ENCODE data around the gene ALKAL2.
"Not testable (repeated sequence)": the region's sequence is repeated elsewhere in the genome, so short reads cannot be mapped to it uniquely, and the experiment has no call there.

Gene ALKAL2, protein sequence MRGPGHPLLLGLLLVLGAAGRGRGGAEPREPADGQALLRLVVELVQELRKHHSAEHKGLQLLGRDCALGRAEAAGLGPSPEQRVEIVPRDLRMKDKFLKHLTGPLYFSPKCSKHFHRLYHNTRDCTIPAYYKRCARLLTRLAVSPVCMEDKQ

DNA sequence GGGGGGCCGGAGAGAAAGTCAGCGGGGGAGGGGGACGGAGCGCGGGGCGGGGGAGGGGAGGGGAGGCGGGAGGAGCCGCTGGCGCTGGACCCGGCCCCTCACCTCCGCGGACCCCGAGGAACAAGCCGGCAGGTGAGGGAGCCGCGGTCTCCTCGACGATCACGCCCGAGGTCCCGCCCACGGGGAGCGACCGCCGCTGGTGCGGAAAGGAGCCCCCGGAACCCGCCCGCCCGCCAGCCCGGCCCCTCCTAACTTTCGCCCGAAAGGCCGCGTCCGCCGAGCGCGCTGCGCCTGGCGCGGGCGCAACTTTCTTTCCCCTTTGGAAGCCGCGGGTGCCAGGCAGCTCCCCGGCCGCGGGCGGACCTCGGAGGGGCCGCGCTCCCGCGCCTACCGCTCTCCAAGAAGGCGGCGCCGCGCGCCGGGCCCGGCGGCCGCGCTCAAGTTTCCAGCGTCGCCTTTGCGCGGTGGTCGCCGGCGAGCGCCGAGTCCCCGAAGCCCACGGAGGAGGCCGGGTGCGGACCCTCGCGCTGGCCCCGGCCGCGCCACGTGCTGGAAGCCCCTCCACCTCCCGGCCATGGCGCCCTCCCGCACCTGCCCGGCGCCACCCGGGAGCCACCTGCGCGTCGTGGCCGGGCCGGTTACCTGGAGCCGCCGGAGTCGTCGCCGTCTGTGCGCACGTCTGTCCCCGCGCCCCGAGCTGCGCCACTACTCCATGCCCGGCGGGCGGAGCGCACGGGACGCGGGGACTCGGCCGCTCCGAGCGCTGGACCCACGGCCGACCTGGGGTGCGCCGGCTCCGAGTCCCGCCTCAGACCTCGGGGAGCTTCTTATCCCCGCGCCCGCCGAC is at the start of gene ALKAL2:
TSS of gene ALKAL2 (minus strand) at position 181 of the 847 bp plus-strand sequence. CDS start 256 bp downstream, outside the sequence.
- DNase-seq (ENCODE audit: low read depth) = no peak

DNA sequence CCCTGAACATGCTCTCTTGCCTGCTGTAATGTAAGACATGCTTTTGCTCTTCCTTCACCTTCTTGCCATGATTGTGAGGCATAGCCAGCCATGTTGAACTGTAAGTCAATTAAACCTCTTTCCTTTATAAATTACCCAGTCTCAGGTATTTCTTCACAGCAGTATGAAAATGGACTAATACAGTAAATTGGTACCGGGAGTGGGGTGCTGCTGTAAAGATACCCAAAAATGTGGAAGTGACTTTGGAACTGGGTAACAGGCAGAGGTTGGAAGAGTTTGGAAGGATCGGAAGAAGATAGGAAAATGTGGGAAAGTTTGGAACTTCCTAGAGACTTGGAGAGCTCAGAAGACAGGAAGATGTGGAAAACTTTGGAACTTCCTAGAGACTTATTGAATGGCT is 49.1 kb upstream of the ALKAL2 start:
- not testable (repeated sequence) for DNase-seq (ENCODE audit: low read depth)

DNA sequence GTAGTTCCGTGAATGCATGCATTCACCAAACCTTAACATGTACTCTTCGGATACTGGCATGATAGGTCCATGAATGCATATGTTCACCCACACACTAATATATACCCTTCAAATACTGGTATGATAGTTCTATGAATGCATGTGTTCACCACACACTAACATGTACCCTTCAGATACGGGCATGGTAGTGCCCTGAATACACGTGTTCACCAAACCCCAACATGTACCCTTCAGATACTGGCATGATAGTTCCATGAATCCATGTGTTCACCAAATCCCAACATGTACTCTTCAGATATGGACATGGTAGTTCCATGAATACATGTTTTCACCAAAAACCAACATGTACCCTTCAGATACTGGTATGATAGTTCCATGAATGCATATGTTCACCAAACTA is 48.5 kb upstream of the ALKAL2 start:
- no peak for DNase-seq (ENCODE audit: low read depth)

DNA sequence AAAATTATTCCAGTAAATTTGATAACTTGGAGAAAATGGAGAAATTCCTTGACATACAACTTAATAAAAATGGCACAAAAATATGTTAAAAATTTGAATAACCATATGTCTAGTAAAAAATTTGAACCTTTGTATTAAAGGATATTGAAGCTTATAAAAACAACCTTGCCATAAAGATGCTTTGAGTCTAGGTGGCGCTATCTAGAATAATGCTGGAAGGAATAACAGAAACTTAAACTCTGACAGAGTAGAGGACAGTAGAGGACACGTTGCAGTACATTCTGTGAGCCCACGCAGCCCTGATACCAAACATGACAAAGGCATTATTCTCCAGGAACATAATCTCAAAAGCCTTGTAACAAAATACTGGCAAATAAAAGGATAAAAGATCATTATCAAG is 44.7 kb upstream of the ALKAL2 start:
- no peak for DNase-seq (ENCODE audit: low read depth)

DNA sequence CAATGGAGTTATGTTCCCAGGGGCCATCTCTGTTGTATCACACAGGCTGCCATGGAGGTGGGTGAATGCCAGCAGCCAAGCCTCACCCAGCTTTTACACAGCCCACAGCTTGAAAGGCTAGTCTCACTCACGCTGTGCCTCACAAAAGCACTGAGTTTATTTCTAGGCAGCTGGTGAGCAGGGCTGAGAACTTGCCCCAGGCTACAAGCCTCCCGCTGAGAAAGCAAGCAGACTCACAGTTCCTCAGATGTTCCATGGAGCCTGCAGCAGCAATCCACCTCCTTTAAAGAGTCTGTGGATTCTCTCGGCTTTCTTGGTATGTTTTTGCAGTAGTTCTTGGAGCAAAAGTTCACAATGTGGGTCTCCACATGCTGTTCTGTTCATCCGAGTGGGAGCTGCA is 40.9 kb upstream of the ALKAL2 start:
- DNase-seq (ENCODE audit: low read depth) = no peak

DNA sequence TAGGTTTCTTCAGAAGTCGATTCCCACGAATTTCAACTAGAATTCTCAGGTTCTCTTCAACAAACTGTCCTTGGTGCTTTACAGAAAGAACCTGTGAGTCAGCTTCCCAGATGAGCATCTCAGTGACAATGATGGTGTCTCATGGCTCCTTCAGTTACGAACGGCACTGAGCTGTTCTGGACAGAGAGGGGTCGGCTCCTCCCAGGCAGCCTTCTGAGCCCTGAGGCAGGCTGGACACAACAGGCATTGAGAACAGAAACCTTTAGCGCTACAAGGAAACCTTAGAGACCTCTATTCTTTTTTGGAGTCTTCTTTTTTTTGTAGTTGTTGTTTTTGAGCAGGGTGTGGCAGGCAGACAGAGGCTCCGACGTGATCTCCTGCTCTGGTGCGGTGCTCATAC is 35.1 kb upstream of the ALKAL2 start:
- no peak for DNase-seq (ENCODE audit: low read depth)

DNA sequence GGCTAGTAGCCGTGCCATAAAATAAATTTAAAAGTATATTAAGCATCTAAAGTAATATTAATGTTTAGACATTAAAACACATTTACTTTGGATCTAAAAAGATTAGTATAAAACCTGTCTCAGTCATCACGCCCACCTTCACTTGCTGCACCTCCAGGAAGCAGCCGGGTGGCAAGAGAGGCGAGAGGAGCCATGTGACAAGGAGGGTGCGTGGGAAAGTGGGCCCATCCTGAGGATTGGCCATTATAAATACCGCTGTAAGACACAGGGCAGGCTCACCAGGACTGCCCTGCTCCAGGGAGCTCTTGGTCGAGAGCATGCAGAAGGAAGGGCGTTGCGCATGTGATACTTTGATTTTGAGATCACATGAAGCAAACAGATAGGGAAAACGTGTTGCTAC is 34.4 kb upstream of the ALKAL2 start:
- no peak for DNase-seq (ENCODE audit: low read depth)

DNA sequence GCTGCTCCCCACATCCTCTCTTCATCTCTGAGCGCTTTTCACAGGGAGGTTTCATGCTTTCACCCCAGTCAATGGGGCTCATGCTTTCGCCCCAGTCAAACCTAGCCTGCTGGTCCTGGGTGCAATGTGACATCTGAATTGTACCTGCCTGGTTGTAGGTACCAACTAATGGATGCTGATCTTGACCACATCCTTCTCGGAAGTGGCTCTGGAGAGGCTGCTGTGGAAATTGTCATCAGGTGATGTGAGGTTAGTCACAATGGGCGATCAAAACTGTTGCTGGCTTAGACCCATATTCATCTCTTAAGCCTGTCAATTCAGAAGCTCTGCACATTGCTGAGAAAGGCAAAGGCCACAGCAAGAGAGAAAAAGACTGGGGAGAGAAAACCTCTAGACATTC is 32.7 kb upstream of the ALKAL2 start:
- DNase-seq (ENCODE audit: low read depth) = no peak

DNA sequence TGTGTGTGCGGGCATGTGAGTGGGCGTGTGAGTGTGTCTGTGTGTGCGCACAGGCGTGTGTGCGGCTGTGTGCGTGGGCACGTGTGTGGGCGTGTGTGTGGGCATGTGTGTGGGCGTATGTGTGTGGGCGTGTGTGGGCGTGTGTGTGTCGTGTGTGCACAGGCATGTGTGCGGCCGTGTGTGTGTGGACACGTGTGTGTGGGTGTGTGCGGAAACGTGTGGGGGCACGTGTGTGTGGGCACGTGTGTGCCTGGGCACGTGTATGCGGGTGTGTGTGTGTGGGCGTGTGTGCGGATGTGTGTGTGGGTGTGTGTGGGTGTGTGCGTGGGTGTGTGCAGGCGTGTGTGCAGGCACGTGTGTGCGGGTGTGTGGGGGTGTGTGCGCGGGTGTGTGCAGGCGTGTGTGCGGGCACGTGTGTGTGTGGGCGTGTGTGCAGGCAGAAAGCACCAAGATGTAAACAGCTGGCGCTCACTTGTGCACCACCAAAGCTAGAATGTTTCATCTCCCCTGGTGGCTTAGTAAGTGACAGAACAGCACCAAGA is 31.2 kb upstream of the ALKAL2 start:
- no peak for DNase-seq (ENCODE audit: low read depth)

DNA sequence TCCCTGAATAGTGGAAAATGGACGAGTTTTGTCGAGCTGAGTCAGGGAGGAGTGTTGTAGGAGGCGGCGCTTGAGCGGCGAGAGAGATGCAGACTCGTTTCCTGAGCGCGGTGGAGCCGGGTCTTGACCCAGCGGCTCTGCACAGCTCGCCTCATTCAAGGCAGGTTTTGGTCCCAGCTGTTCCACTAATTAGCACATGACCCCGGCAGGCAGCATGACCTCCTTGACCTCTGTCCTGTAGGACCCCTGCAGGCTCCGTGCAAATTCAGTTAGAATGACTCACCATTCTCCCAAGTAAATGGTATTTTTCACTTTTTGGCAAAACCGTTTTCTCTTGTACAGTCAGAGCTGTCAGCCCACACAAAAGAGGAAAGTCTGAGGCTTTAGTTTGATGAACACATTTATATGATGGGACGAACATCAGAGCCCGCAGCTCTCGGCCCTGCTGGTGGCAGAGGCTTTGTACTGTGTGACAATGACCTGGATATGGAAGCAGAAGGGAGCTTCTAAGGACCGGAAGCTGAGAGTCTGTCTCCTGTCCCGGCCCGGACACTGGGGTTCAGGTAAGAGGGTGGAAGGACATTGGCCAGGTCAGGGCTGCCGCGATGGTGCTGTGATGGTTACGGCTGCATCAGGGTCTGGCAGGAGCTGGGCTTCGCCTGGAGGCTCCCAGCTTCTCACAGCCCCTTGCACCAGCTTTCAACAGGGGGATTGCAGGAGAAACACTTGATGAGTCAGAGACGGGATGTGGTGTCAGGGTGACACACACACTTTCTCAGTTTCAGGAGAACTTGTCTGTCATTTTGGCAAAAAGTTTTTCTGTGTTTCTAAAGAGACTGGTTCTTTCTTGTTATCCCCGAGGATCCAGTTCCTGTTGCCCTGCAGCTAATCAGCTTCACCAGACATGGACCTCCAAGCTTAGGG is 29.9 kb upstream of the ALKAL2 start:
- DNase-seq (ENCODE audit: low read depth) = no peak

DNA sequence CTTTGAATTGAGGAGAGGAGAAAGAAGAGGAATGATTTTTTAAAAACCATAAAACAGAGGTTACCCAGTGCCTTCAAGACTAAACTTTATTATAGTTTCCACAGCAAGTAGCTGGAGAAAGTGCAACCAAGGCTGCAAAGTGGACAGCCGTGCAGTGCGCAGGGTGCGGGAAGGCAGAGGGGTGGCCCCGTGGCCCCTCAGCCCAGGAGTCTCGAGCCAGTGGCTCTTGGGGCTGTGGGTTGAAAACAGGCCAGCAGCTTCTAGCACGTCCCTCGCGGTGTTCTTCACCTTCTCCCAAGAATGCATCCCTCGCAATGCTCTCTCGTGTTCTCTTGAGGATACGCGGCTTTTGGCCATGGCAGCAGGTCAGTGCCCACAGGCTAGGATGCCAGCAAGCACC is 28.5 kb upstream of the ALKAL2 start:
- DNase-seq (ENCODE audit: low read depth) = no peak

DNA sequence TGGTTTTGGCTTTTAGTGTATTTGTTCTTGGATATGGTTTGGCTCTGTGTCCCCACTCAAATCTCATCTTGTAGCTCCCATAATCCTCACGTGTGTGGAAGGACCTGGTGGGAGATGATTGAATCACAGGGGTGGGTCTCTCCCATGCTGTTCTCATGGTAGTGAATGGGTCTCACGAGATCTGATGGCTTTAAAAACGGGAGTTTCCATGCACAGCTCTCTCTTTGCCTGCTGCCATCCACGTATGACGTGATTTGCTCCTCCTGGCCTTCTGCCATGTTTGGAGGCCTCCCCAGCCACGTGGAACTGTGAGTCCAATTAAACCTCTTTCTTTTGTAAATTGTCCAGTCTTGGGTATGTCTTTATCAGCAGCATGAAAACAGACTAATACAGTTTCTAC is 28.0 kb upstream of the ALKAL2 start:
- not testable (repeated sequence) for DNase-seq (ENCODE audit: low read depth)

DNA sequence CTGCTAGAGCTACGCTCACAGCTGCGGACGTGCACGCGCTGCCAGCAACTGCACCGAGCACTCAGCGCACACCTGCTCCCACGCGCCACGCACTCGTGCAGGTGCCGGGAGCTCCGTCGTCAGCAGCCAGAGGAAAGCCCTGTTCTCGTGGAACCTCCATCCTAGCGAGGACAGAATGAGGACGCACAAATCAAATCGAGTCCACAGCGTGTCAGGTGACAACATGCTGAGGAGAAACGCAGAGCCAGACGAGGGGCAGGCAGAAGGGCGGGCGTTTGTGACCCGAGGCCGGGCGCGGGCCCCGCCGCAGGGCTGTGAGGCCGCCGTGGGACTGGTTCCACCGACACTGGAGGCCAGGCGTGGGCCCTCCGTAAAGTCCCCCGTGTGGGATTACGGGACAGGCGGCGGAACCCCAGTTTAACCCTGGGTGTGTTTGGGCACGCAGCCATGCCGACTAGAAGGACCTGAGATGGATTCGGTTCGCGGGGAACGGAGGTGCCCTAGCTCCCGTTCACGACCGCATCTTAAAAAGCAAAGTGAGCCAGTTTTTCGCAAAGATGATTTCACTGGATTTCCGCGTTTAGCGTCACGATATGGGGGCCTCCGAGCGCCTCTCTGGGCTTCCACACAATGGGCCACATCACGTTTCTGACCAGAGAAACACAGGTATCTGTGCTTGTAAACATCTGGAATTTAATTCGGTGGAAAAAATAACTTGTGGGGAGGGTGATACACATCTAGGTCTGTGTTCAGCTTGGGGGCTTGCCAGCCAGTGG is 26.9 kb upstream of the ALKAL2 start:
- no peak for DNase-seq (ENCODE audit: low read depth)

DNA sequence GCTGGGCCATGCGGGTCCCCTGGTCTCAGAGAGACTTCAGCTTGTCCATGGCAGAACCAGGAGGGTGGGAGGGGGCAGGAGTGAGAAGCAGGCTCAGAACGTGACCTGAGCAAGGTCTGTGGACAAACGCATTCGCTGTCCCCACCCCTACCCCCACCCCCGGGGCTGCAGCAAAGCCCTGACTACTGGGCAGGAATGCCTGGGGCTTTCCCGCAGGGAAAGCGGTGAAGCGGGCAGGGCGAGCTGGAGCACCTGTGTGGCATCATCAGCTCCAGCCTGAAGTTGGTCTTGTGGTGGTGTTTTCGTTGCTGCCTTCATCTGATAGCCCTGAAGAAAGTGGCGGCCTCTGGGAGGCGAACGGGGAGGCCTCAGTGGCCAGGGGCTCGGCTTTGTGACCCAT is 26.1 kb upstream of the ALKAL2 start:
- DNase-seq (ENCODE audit: low read depth) = no peak

DNA sequence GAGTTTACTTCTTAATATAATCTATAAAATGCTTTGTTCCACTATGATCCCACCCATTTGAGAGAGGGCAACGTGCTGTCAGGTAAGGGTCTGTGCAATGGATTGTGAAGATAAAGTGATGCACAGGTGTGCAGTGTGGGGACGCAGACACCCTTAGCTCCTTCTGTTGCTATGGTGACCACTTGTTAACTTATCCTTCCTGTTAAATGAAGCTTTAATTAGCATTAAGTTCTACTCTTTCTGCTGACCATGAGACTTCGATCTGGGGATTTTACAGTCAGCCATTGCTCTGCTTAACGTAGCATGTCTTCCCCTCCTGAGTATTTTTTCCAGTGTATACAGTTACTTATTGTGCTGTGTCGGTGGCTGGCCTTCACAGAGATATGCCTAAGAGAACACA is 23.1 kb upstream of the ALKAL2 start:
- DNase-seq (ENCODE audit: low read depth) = no peak

DNA sequence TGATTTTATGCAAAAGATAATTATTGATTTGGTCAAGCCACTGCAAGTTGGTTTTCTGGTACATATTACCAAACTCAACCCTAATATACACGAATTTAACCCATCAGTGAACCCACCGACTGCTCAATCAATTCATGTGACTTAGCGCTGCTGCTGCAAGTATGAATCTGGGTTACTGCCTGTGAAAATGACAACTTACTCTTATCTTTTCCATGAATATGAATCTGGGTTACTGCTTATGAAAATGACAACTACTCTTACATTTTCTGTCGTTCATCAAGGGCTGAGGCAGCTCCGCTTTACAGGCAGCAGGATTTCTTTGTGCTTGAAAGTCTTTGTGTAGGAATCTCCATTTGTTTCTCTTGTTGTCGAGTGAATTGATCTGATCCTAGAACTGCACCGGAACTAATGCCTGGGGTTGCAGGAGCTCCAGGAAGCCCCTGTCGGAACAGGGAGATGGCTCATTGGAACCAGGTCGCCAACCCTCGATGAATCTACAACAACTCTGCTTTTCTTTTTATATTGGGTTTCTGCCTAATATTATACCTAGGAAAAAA is 22.1 kb upstream of the ALKAL2 start:
- no peak for DNase-seq (ENCODE audit: low read depth)

DNA sequence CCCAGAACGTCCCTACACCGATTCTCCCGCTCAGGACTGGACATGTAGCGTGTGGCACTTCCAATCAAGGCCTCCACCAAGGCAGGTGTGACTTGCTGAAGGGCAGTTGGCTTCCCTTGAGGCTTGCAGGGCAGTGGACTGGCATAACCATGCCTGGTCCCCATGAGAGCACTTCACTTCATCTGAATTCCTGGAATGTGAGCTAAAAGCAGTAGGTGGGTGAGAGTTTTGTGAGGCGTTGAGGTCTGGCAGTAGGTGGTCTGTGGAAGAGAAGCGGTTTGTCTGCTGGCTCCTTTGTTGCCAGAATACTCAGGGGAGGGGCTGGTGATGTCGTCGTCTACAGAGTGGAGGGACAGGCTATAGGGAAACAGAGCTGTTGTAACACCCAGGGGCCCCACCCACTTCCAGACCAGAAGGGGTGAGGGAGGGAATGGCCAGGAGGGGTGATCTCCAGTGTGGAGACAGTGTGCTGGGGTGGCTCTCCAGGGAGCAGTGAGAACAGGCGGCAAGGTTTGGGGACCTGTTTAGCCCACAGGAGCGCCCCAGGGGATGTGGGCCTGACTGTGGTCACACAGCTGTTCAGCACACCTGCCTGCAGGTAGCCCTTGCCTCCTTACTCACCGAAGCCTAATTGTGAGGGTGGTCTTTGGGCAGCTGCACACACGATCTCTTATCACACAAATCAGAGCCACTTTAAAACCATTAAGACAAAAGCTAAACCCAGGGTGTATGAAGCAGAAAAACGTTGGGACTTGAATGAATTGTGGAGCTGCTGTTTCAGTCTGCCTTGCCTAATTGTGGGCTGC is 21.5 kb upstream of the ALKAL2 start:
- no peak for DNase-seq (ENCODE audit: low read depth)

DNA sequence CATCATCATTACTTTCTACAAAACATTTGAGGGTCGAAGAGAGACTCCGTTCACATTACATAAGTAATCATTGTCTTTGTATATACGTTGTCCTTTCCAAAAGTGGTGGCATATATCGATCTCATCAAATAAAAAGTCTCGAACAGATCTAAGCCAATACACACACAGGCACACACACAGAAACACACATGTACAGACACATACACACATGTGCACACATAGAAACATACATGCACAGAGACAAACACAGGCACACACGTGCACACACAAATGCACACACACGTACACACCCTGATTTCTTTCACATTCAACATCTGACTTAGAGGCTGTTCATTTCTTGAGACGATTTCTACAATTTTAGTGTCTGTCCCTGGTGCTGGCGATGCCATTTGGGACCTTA is 17.5 kb upstream of the ALKAL2 start:
- DNase-seq (ENCODE audit: low read depth) = no peak

DNA sequence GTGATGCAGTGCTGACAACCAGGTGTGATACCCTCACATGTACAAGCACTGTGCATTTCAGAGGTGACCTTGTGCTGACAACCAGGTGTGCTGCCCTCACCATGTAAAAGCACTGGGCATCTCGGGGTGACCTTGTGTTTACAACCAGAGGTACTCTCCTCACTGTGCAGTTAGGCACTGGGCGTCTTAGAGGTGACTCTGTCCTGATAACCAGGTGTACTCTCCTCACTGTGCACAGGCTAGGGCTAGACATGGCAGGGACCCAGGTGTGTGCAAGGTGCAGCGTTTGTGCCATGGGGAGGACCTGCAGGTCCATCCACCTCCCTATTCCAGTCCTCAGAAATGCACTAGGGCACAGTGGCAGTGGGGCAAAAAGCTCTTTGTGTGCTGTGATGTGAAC is 8.5 kb upstream of the ALKAL2 start:
- no peak for DNase-seq (ENCODE audit: low read depth)

DNA sequence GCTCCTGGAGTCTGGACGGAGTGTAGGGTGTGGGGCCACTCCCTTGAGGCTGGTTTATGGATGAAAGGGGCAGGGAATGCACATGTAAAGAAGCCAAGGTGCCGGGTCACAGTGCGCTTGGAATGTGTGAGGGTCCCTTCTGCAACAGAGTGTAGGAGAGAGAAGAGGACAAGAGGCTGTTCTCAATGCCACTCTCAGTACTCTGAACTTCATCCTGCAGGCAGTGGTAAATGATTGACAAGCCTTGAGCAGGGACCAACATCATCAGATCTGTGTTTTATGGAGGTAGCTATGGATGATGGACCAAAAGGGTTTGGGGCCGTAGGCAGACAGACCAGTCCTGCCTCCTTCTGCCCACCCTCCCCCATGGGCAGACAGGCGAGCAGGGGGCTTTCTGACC is 7.2 kb upstream of the ALKAL2 start:
- DNase-seq (ENCODE audit: low read depth) = no peak

Measured in CMK (cell line).